Keratinocyte (primary cell): ENCODE measurements around the gene SPATA31C1.
"Not testable (repeated sequence)": the region's sequence is repeated elsewhere in the genome, so short reads cannot be mapped to it uniquely, and the experiment has no call there.

ENCODE experiments used
- CTCF ChIP-seq, 3 experiments: IDR thresholded peaks in 1 of 3; conservative IDR thresholded peaks in 1 of 3; optimal IDR thresholded peaks in 1 of 3; 2 replicates in 2 of 3; 3 replicates in 1 of 3; pipeline versions ENCODE3 to v1.5.1; 2011; ENCODE audit warnings: low read length in 3 of 3, mild to moderate bottlenecking in 3 of 3, moderate library complexity in 2 of 3, control low read depth in 1 of 3, inconsistent platforms in 1 of 3; ENCODE audit not compliant: insufficient read depth in 2 of 3; ENCODE audit errors: extremely low read depth in 1 of 3
- EZH2 ChIP-seq: IDR thresholded peaks from one replicate; pipeline ENCODE4 v1.6.1; 2012; ENCODE audit warnings: inconsistent platforms, mild to moderate bottlenecking, low read length, moderate library complexity

- TF ChIP-seq CTCF (optimal IDR thresholded peaks at IDR 0.05 in 1 of 3, IDR thresholded peaks at IDR 0.05 in 1 of 3, conservative IDR thresholded peaks at IDR 0.05 in 1 of 3; ENCODE audit: extremely low read depth in 1 of 3, insufficient read depth in 2 of 3, low read length in 3 of 3); EZH2: not testable (repeated sequence)
Measured at GRCh38 chr9:87923012-87923411, 5.2 kb downstream of the SPATA31C1 start.
